DMS 273 treated with DMSO at 0.1 percent for 48 hours (cell line): Measurements from ENCODE around the gene ZNF740.

Source experiments
- DNase-seq: peaks from one replicate; lab custom pipeline; 2025; lab: John Stamatoyannopoulos, UW

The ZNF740 gene

DNA sequence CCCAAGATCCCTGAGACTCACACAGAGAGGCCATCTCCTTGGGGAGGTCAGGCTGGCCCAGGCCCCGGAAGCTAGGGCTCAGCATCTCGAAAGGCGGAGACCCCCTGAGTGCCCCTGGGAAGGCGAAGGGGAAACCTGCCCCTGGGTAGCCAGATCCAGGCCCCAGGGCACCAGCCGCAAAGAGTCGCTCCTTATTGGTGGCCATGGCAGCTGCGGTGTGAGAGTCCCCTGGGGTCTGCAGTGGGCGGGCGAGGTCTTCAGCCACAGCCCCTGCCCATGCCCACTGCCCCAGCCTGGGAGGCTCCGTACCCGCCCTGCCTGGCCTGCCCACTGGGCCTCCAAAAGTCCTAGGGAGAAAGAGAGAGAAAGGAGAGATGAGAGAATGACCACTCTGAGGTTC lies 46.8 kb downstream of the ZNF740 start:
- DNase-seq: no peak

- no peak for DNase-seq
Observed at GRCh38 chr12:53227836-53228235, 47.3 kb downstream of the ZNF740 start.

GRCh38 chr12:53229454-53229853 lies 48.9 kb downstream of the ZNF740 start:
- DNase-seq: no peak

- DNase-seq: no peak
Observed at GRCh38 chr12:53230108-53230845, 49.8 kb downstream of the ZNF740 start.

DNA sequence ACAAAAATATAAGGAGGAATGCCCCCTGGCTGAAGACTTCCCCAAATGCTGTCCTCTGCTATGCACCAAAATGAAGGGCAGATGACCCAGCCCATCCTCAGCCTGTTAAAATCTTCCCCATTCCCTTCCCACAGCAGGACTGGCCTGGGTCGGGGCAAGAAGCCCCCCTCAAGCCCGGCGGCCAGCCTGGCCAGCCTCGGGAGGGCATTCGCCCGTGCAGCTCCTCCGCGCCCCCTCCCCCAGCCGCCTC lies 51.1 kb downstream of the ZNF740 start:
- DNase-seq: no peak

- DNase-seq: no peak
Observed at GRCh38 chr12:53231921-53232645, 51.6 kb downstream of the ZNF740 start, which contains the start of gene RARG. TSS of gene RARG (minus strand) at chr12:53232209. CDS start at chr12:53227545, 4,664 bp downstream.

GRCh38 chr12:53232646-53233461 lies 52.3 kb downstream of the ZNF740 start:
- DNase-seq: no peak

DNA sequence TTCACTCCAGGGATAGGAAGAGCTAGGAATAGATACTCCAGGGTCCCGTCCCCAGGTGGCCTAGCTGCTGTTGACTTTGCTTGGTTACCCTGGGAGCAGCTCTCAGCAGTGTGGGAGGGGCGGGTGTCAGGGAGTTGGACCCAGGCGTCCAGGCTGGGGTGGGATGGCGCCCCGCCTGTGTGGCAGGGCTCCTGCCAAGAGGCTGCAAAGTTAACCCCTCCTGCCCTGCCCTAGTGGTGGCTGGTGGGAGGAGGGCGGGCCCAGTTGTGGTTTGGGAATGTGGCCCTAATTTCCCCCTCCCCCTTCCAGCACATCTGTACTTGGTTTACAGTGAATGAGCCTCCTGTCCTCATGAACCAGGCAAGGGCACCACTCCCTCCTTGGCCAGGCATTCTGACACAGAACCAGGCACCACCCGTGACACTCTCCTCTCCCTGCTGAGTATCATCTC lies 53.2 kb downstream of the ZNF740 start:
- no peak for DNase-seq

GRCh38 chr12:53234271-53234914 lies 53.9 kb downstream of the ZNF740 start:
- no peak for DNase-seq

DNA sequence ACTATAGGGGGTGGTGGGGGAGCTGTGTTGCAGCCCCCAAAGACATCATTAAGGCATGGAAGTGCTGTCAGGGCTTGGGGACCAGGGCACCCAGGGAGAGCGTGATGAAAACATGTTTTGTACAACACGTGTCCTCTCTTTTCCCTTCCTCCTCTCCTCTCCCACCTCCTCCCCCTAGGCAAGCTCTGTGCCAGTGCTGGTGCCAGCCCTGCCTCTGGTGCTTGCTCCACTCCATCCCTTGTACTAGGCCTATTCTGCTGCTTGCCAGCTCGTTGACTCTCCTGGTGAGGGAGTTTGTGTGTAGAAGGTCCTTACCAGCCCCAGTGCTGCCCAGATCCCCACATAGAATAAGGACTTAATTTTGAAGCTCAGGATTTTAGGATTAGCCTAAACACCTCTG lies 54.6 kb downstream of the ZNF740 start:
- DNase-seq: no peak

- DNase-seq: no peak
Observed at GRCh38 chr12:53235742-53236442, 55.4 kb downstream of the ZNF740 start.

GRCh38 chr12:53236443-53237111 lies 56.1 kb downstream of the ZNF740 start:
- DNase-seq: no peak

- DNase-seq: no peak
Observed at GRCh38 chr12:53239643-53240258, 59.2 kb downstream of the ZNF740 start.

GRCh38 chr12:53241623-53242412 lies 61.3 kb downstream of the ZNF740 start:
- no peak for DNase-seq

- DNase-seq: no peak
Observed at GRCh38 chr12:53244337-53244736, 63.8 kb downstream of the ZNF740 start.
